ENCODE measurements around the gene ZNF33B. TPM values are rescaled to one million over a fixed set of nuclear protein-coding genes. Genes with fewer than 3 reads are reported as not detected.

ZNF33B gene
- total RNA-seq, 1 experiment from 2014 or later, result 39.6 TPM

GRCh38 chr10:42574336-42574735 lies 64.0 kb downstream of the ZNF33B start:
- no peak overlapping the region for H3K14ac ChIP-seq (ENCODE audit: insufficient read depth, low read length)
- H3K9me3 Mint-ChIP-seq, result peaks cover 86 to 92% of the 10 kb centered on the region in 2 experiments

More at GRCh38 chr10:42574336-42574735, 64.0 kb downstream of the ZNF33B start:
- Histone ChIP-seq H2BK5ac (ENCODE audit: insufficient read length, low read length) (no peak overlapping the region), H3K27ac (ENCODE audit: insufficient read length, low read depth, low read length) (no peak overlapping the region), H2AK5ac (ENCODE audit: insufficient read length, low read length) (no peak overlapping the region), H3K56ac (ENCODE audit: insufficient read length, low read depth, low read length) (no peak overlapping the region), H3T11ph (ENCODE audit: low read length) (no peak overlapping the region), H4K20me1 (ENCODE audit: control insufficient read depth, insufficient read depth, insufficient read length) (no peaks in the 10 kb centered on the region), H3K4me1 (ENCODE audit: insufficient read depth, low read length) (no peaks in the 10 kb centered on the region), H4K91ac (ENCODE audit: insufficient read length, low read depth, low read length) (no peak overlapping the region), H4K5ac (ENCODE audit: insufficient read length, low read depth, low read length) (no peak overlapping the region), H3K9ac (ENCODE audit: extremely low read depth, insufficient read length, low read length) (no peak overlapping the region), H2BK20ac (ENCODE audit: low read depth, low read length, poor library complexity, severe bottlenecking) (no peak overlapping the region), H3K23me2 (ENCODE audit: insufficient read length, low read depth, low read length, poor library complexity, severe bottlenecking) (no peaks in the 10 kb centered on the region), H3K18ac (ENCODE audit: insufficient read length, low read depth, low read length) (no peak overlapping the region), H2BK12ac (ENCODE audit: insufficient read length, low read depth, low read length) (no peak overlapping the region), H3K79me2 (ENCODE audit: insufficient read depth, low read length) (no peaks in the 10 kb centered on the region), H3K4ac (ENCODE audit: low read depth, low read length) (no peak overlapping the region), H3K4me2 (ENCODE audit: insufficient read depth, insufficient read length, low read length) (no peak overlapping the region), H3K27me3 (ENCODE audit: insufficient read depth, low read length) (no peaks in the 10 kb centered on the region), H4K8ac (replicated peaks; ENCODE audit: insufficient read length, low read depth, low read length) (no peak overlapping the region), H3K79me1 (ENCODE audit: insufficient read depth, low read depth, low read length, poor library complexity, severe bottlenecking) (no peaks in the 10 kb centered on the region), H2BK120ac (ENCODE audit: low read depth, low read length, poor library complexity, severe bottlenecking) (no peak overlapping the region), H2BK15ac (ENCODE audit: low read depth, low read length) (no peak overlapping the region), H3K23ac (ENCODE audit: insufficient read length, low read depth, low read length) (no peak overlapping the region), H2AFZ (ENCODE audit: low read length) (no peak overlapping the region), H3K9me3 (ENCODE audit: control insufficient read depth, low read depth, low read length) (peaks cover 59% of the 10 kb centered on the region)
- DNase-seq, result no peak
- WGBS (ENCODE audit: extremely low coverage, insufficient read length, low lambda C conversion rate), result no CpG with 5 or more reads among the region's 5 CpGs
- no peak overlapping the region for H3K27ac Mint-ChIP-seq
- no peaks in the 10 kb centered on the region; the same call in 1 of the 2 replicates for H3K27me3 Mint-ChIP-seq (ENCODE audit: low read depth)
- no peak overlapping the region for H3K4me3 Mint-ChIP-seq
- H3K36me3 Mint-ChIP-seq (ENCODE audit: insufficient read depth in 1 of 3, low read depth in 3 of 3), result peaks cover 9 to 31% (median 15%) of the 10 kb centered on the region in 3 experiments
- no peaks in the 10 kb centered on the region for H3K4me1 Mint-ChIP-seq
- TF ChIP-seq CTCF (conservative IDR thresholded peaks at IDR 0.05), result no peak

All from H9 (cell line).